Measurements from ENCODE around the gene TNFSF4. TPM values are rescaled to one million over a fixed set of nuclear protein-coding genes. Genes with fewer than 3 reads are reported as not detected.

The TNFSF4 gene
- total and polyA plus RNA-seq, 2 donors (not counting 1 experiment from before 2014, with no cell fraction given), result 3.3 to 20.9 TPM

DNA sequence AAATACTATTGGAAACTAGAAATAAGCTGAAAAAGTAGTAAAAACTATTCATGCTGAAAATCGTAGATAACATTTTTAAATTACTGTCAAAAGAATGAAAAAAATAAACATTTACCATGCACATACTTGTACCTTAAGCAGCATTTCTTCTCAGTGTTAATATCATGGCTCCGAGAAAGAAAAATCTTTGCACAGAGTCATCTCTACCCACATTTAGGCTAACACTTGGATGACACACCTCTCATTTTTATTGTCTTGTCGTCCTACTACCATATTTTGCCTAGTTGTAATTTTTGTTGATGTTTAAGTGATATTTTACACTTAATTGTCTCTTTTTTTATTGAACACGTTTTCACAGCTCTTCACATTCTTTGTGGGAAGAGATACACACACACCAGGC, 1.7 kb upstream of the TNFSF4 start:
- no peaks in the 10 kb centered on the region for H4K20me1 ChIP-seq (ENCODE audit: control insufficient read depth, extremely low read depth, insufficient read depth, low read length)
- no peaks in the 10 kb centered on the region for H3K9me3 ChIP-seq (ENCODE audit: control insufficient read depth, insufficient read depth, low read depth, low read length)
- H3K27me3 ChIP-seq (ENCODE audit: control insufficient read depth, insufficient read depth, low read length), result no peaks in the 10 kb centered on the region
- no peaks in the 10 kb centered on the region for H3K36me3 ChIP-seq (ENCODE audit: control insufficient read depth, insufficient read depth, low read length)
- no peak for DNase-seq (ENCODE audit: low read depth in 2 of 2)
- TF ChIP-seq EZH2 (IDR thresholded peaks at IDR 0.05; ENCODE audit: low read length, missing control alignments), result no peak
- TF ChIP-seq, protein P1, sequence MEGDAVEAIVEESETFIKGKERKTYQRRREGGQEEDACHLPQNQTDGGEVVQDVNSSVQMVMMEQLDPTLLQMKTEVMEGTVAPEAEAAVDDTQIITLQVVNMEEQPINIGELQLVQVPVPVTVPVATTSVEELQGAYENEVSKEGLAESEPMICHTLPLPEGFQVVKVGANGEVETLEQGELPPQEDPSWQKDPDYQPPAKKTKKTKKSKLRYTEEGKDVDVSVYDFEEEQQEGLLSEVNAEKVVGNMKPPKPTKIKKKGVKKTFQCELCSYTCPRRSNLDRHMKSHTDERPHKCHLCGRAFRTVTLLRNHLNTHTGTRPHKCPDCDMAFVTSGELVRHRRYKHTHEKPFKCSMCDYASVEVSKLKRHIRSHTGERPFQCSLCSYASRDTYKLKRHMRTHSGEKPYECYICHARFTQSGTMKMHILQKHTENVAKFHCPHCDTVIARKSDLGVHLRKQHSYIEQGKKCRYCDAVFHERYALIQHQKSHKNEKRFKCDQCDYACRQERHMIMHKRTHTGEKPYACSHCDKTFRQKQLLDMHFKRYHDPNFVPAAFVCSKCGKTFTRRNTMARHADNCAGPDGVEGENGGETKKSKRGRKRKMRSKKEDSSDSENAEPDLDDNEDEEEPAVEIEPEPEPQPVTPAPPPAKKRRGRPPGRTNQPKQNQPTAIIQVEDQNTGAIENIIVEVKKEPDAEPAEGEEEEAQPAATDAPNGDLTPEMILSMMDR (conservative IDR thresholded peaks at IDR 0.05 in 1 of 2, IDR thresholded peaks at IDR 0.05 in 1 of 2; ENCODE audit: low read depth in 1 of 2, low read length in 2 of 2), result no peak
- no peak overlapping the region for H3K4me2 ChIP-seq (ENCODE audit: extremely low read depth, insufficient read depth, low read length)
- H3K9ac ChIP-seq (ENCODE audit: insufficient read depth, low read length), result no peak overlapping the region
- H3K79me2 ChIP-seq (ENCODE audit: control insufficient read depth, insufficient read depth, low read length), result peaks cover 3% of the 10 kb centered on the region
- no peak overlapping the region for H2AFZ ChIP-seq (ENCODE audit: low read length)
- no peak overlapping the region for H3K4me3 ChIP-seq (replicated peaks in 1 of 4; ENCODE audit: control extremely low read depth in 1 of 4, insufficient read depth in 1 of 4, low read depth in 3 of 4, low read length in 4 of 4)
- H3K27ac ChIP-seq (ENCODE audit: insufficient read depth, low read length), result no peak overlapping the region
- H3K4me1 ChIP-seq (ENCODE audit: control insufficient read depth, extremely low read depth, insufficient read depth, low read length), result peaks cover 3% of the 10 kb centered on the region

DNA sequence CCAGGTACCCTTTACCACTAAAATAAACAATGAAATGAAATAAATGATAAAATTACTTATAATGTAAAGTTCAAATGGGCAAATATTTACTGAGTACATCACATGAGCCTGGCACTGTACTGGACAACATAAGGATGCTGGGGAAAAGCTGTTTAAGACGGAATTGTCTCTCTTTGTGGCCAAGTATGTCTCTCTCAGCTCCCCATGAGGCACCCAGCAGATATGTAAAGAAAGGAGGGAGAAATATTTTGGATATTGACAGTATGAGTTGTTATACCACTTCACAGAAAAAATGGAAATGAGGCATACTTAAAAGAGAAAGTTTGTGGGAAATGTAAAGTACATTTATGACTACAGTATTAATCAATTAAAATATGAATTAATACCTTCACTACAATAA, 1.0 kb upstream of the TNFSF4 start:
- Histone ChIP-seq H3K9me3 (ENCODE audit: control insufficient read depth, insufficient read depth, low read depth, low read length) (no peaks in the 10 kb centered on the region), H3K4me2 (ENCODE audit: extremely low read depth, insufficient read depth, low read length) (peak overlapping the region; percentile 32), H3K27ac (ENCODE audit: insufficient read depth, low read length) (no peak overlapping the region), H3K9ac (ENCODE audit: insufficient read depth, low read length) (no peak overlapping the region), H4K20me1 (ENCODE audit: control insufficient read depth, extremely low read depth, insufficient read depth, low read length) (no peaks in the 10 kb centered on the region), H3K4me3 (replicated peaks in 1 of 4; ENCODE audit: control extremely low read depth in 1 of 4, insufficient read depth in 1 of 4, low read depth in 3 of 4, low read length in 4 of 4) (no peak overlapping the region), H2AFZ (ENCODE audit: low read length) (no peak overlapping the region), H3K4me1 (ENCODE audit: control insufficient read depth, extremely low read depth, insufficient read depth, low read length) (peaks cover 3% of the 10 kb centered on the region), H3K36me3 (ENCODE audit: control insufficient read depth, insufficient read depth, low read length) (no peaks in the 10 kb centered on the region), H3K79me2 (ENCODE audit: control insufficient read depth, insufficient read depth, low read length) (peaks cover 3% of the 10 kb centered on the region), H3K27me3 (ENCODE audit: control insufficient read depth, insufficient read depth, low read length) (no peaks in the 10 kb centered on the region)
- DNase-seq (ENCODE audit: low read depth in 2 of 2), result peak in 1 of 2 donors; percentile 67
- TF ChIP-seq EZH2 (IDR thresholded peaks at IDR 0.05; ENCODE audit: low read length, missing control alignments), result no peak
- TF ChIP-seq, protein P1 (conservative IDR thresholded peaks at IDR 0.05 in 1 of 2, IDR thresholded peaks at IDR 0.05 in 1 of 2; ENCODE audit: low read depth in 1 of 2, low read length in 2 of 2), result no peak

DNA sequence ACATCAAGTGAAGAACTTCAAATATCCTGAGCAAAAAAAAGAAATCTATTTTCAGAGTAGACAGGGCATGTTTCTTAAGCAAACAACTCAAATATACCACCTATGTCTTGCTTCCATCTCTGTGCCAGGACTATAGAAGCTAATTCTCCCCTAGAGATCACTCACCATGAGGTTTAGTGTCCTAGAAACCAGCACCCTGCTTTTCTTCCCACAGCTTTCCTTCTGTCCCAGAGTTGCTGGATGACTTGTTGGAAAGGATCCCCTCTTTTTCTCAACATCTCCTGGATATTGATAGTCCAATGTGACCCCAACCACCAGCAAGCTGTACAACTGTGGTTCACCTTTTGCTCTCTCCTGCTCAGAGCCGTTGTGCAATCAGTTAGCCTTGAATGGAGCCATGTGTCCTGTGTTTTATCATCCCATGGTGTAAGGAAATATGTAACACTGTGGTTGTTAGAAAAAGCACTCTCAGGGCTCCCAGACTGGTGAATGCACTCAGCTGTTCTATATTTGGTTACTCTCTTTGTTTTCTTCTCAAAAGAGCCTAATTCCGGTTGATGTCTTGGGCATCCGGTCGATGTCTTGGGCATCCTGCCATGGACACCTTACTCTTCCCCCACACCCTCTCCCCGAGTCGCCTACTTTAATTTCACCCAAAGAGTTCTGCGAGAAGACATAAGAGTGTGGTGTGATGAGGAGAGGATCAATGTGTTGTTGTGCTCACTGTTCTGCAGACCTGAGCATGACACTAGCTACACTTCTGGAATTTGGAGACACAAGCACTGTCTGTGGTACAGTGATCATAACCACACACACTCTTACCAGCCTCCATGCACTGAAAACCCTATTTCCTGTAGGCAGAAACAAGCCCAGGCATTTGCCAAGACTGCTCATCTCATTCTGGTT, 1.7 kb downstream of the TNFSF4 start:
- Histone ChIP-seq H3K9ac (ENCODE audit: insufficient read depth, low read length) (no peak overlapping the region), H3K4me1 (ENCODE audit: control insufficient read depth, extremely low read depth, insufficient read depth, low read length) (peaks cover 3% of the 10 kb centered on the region), H3K79me2 (ENCODE audit: control insufficient read depth, insufficient read depth, low read length) (peaks cover 3% of the 10 kb centered on the region), H2AFZ (ENCODE audit: low read length) (no peak overlapping the region), H3K27ac (ENCODE audit: insufficient read depth, low read length) (no peak overlapping the region), H3K27me3 (ENCODE audit: control insufficient read depth, insufficient read depth, low read length) (no peaks in the 10 kb centered on the region), H3K4me3 (replicated peaks in 1 of 4; ENCODE audit: control extremely low read depth in 1 of 4, insufficient read depth in 1 of 4, low read depth in 3 of 4, low read length in 4 of 4) (peak overlapping the region in 2 of 4 experiments; percentile 5 to 62), H3K9me3 (ENCODE audit: control insufficient read depth, insufficient read depth, low read depth, low read length) (no peaks in the 10 kb centered on the region), H3K4me2 (ENCODE audit: extremely low read depth, insufficient read depth, low read length) (peak overlapping the region; percentile 19), H4K20me1 (ENCODE audit: control insufficient read depth, extremely low read depth, insufficient read depth, low read length) (no peaks in the 10 kb centered on the region), H3K36me3 (ENCODE audit: control insufficient read depth, insufficient read depth, low read length) (no peaks in the 10 kb centered on the region)
- TF ChIP-seq, protein P1 (conservative IDR thresholded peaks at IDR 0.05 in 1 of 2, IDR thresholded peaks at IDR 0.05 in 1 of 2; ENCODE audit: low read depth in 1 of 2, low read length in 2 of 2), result no peak
- TF ChIP-seq EZH2 (IDR thresholded peaks at IDR 0.05; ENCODE audit: low read length, missing control alignments), result no peak
- DNase-seq (ENCODE audit: low read depth in 2 of 2), result peak; percentile 89 to 91

All from fibroblast of lung (primary cell).